Vagina (tissue), 2 donors: ENCODE results near the gene CSTPP1.

ENCODE experiments used
- POLR2A ChIP-seq, 2 donors: fragments of 450-650 bp; IDR thresholded peaks; one replicate each; pipeline ENCODE4 v1.6.1; 2017; ENCODE audit warnings: antibody characterized with exemption in 2 of 2, mild to moderate bottlenecking in 2 of 2, moderate library complexity in 2 of 2
- TF ChIP-seq, protein P1 (sequence below), 3 experiments: fragments of 450-650 bp in 2 of 3; fragments of 200-600 bp in 1 of 3; sonication (generic) in 1 of 3; IDR thresholded peaks; one replicate each; pipeline ENCODE4 v1.5.1; 2017 to 2019; ENCODE audit warnings: antibody characterized with exemption in 3 of 3, mild to moderate bottlenecking in 2 of 3, moderate library complexity in 2 of 3

DNA sequence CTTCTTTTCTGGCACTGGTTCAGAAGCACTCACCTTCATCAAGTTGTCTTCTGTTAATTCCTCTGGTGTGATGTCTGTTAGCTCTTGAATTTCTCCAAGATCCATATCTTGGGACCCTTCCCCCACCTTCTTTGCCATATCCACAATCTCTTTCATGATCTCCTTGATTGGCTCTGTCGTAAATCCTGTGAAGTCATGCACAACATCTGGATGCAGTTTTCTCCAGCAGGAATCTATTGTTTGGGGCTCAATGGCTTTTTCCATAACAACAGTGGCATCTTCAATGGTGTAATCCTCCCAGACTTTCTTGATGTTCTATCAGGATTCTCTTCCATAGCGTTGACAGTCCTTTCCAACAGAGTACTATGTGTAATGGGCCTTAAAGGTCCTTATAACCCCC, 96.9 kb downstream of the CSTPP1 start:
- TF ChIP-seq, protein P1, sequence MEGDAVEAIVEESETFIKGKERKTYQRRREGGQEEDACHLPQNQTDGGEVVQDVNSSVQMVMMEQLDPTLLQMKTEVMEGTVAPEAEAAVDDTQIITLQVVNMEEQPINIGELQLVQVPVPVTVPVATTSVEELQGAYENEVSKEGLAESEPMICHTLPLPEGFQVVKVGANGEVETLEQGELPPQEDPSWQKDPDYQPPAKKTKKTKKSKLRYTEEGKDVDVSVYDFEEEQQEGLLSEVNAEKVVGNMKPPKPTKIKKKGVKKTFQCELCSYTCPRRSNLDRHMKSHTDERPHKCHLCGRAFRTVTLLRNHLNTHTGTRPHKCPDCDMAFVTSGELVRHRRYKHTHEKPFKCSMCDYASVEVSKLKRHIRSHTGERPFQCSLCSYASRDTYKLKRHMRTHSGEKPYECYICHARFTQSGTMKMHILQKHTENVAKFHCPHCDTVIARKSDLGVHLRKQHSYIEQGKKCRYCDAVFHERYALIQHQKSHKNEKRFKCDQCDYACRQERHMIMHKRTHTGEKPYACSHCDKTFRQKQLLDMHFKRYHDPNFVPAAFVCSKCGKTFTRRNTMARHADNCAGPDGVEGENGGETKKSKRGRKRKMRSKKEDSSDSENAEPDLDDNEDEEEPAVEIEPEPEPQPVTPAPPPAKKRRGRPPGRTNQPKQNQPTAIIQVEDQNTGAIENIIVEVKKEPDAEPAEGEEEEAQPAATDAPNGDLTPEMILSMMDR (IDR thresholded peaks at IDR 0.05), result no peak
- no peak for TF ChIP-seq POLR2A (IDR thresholded peaks at IDR 0.05)
